ENCODE data around the gene DCANP1. TPM values are rescaled to one million over a fixed set of nuclear protein-coding genes. Genes with fewer than 3 reads are reported as not detected.

The DCANP1 gene
- total and polyA plus RNA-seq, 2 experiments from 2014 or later = not detected

DNA sequence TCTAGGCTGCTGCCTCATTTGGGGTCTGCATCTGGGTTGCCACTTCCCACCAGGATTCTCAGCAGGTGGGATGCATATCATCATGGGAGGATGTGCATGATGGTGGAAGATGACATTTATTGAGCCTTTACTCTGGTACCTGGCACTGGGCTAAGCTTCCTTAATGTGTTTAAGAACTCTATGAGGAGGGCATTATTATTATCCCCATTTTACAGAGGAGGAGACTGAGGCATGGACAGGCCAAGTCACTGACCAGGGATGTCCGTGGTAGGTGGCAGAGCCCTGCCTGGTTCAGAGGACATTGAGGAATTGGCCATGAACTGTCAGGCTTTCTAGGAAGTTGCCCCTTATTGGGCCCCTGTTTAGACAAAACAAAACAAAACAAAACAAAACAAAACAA lies 36.1 kb upstream of the DCANP1 start:
- H3K27me3 ChIP-seq = peaks cover 94% of the 10 kb centered on the region
- H3K36me3 ChIP-seq = no peaks in the 10 kb centered on the region
- no peaks in the 10 kb centered on the region for H3K4me1 ChIP-seq (ENCODE audit: low read depth)
- no peak for DNase-seq (ENCODE audit: low read depth in 1 of 2, low spot score in 1 of 2)
- TF ChIP-seq, protein P1, sequence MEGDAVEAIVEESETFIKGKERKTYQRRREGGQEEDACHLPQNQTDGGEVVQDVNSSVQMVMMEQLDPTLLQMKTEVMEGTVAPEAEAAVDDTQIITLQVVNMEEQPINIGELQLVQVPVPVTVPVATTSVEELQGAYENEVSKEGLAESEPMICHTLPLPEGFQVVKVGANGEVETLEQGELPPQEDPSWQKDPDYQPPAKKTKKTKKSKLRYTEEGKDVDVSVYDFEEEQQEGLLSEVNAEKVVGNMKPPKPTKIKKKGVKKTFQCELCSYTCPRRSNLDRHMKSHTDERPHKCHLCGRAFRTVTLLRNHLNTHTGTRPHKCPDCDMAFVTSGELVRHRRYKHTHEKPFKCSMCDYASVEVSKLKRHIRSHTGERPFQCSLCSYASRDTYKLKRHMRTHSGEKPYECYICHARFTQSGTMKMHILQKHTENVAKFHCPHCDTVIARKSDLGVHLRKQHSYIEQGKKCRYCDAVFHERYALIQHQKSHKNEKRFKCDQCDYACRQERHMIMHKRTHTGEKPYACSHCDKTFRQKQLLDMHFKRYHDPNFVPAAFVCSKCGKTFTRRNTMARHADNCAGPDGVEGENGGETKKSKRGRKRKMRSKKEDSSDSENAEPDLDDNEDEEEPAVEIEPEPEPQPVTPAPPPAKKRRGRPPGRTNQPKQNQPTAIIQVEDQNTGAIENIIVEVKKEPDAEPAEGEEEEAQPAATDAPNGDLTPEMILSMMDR (IDR thresholded peaks at IDR 0.05; ENCODE audit: low read depth, low read length) = no peak
- H3K9me3 ChIP-seq (ENCODE audit: low read depth) = no peaks in the 10 kb centered on the region
- no peak overlapping the region for H3K27ac ChIP-seq
- no peak overlapping the region for H3K4me3 ChIP-seq

DNA sequence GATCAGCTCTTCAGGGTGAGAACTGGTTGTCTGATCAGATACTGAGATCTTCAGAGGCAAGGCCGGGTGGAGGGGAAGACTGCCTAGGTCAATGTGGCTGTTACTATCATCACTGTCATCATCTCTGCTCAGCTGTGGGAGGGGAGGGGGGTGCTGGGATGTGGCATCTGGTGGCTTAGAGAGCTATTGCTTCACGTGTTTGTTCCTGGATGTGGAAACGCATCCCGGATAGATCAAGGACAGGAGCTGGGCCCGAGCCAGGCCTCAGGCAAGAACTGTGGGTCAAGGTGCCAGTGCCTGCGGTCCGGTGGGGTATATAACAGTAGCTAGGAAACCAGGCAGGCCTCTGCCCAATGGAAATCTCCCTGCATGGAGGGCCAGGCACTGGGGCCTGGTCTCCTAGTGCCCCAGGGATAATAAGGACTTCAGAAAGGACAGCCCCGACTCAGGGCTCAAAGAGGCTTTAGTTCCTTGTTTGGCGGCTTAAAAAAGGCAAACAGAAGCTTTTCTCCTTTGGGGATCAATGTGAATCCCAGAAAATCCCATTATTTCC lies 35.3 kb upstream of the DCANP1 start:
- H3K27ac ChIP-seq = no peak overlapping the region
- no peak for DNase-seq (ENCODE audit: low read depth in 1 of 2, low spot score in 1 of 2)
- TF ChIP-seq, protein P1 (IDR thresholded peaks at IDR 0.05; ENCODE audit: low read depth, low read length) = no peak
- peaks cover 7% of the 10 kb centered on the region for H3K4me1 ChIP-seq (ENCODE audit: low read depth)
- no peaks in the 10 kb centered on the region for H3K9me3 ChIP-seq (ENCODE audit: low read depth)
- H3K27me3 ChIP-seq = peaks cover 94% of the 10 kb centered on the region
- H3K36me3 ChIP-seq = no peaks in the 10 kb centered on the region
- H3K4me3 ChIP-seq = no peak overlapping the region

DNA sequence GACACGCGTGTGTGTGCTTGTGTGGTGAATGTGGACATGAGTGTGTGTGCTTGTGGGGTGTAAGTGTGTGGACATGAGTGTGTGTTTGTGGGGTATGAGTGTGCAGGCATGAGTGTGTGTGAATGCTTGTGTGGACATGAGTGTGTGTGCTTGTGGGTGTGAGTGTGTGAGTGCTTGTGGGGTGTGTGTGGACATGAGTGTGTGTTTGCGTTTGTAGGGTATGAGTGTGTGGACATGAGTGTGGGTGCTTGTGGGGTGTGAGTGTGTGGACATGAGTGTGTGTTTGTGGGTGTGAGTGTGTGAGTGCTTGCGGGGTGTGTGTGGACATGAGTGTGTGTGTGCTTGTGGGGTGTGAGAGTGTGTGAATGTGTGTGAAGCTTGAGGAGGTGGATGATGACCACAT lies 34.8 kb upstream of the DCANP1 start:
- DNase-seq (ENCODE audit: low read depth in 1 of 2, low spot score in 1 of 2) = no peak
- H3K9me3 ChIP-seq (ENCODE audit: low read depth) = no peaks in the 10 kb centered on the region
- no peak overlapping the region for H3K27ac ChIP-seq
- H3K4me1 ChIP-seq (ENCODE audit: low read depth) = peaks cover 12% of the 10 kb centered on the region
- TF ChIP-seq, protein P1 (IDR thresholded peaks at IDR 0.05; ENCODE audit: low read depth, low read length) = no peak
- no peaks in the 10 kb centered on the region for H3K36me3 ChIP-seq
- H3K27me3 ChIP-seq = peaks cover 94% of the 10 kb centered on the region
- H3K4me3 ChIP-seq = no peak overlapping the region

DNA sequence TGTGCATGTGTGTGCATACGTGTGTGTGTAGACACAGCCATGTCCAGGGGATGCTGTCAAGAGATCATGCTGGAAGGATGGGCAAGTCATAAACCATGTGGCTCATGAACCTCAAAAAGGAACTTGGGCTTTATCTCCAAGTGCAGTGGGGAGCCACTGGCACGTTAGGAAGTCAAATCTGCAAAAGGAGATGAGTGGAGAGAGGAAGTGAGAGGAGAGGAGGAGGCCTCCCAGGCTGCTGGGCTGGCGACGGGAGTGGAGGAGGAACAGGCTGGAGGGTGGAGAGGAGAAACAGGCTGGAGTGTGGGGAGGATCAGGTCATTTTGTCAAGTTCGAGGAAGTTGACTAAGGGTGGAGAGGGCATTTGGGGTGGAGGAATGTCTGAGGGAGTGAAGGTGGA lies 34.2 kb upstream of the DCANP1 start:
- DNase-seq (ENCODE audit: low read depth in 1 of 2, low spot score in 1 of 2) = no peak
- Histone ChIP-seq H3K27me3 (peaks cover 94% of the 10 kb centered on the region), H3K9me3 (ENCODE audit: low read depth) (no peaks in the 10 kb centered on the region), H3K4me3 (no peak overlapping the region), H3K27ac (no peak overlapping the region), H3K4me1 (ENCODE audit: low read depth) (peaks cover 16% of the 10 kb centered on the region), H3K36me3 (no peaks in the 10 kb centered on the region)
- TF ChIP-seq, protein P1 (IDR thresholded peaks at IDR 0.05; ENCODE audit: low read depth, low read length) = no peak

DNA sequence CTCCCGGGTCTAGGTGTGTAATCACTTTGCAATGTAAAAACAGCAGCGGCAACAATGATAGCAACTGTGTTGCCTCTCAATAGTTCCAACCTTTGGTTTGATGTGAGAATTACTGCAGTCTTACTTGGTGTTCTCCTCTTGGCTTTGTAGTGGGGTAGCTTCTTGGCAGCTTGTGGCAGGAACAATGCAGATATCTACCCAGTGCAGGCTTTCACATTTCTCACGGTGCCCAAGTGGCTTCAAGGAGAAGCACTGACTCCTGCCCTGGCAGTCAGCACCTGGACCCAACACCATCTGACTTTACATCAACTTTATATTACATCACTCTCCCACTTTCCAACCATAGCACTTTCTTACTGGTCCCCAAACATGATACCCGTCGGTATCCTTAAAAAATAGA lies 33.4 kb upstream of the DCANP1 start:
- H3K36me3 ChIP-seq = no peaks in the 10 kb centered on the region
- no peak overlapping the region for H3K4me3 ChIP-seq
- no peak for DNase-seq (ENCODE audit: low read depth in 1 of 2, low spot score in 1 of 2)
- TF ChIP-seq, protein P1 (IDR thresholded peaks at IDR 0.05; ENCODE audit: low read depth, low read length) = no peak
- H3K4me1 ChIP-seq (ENCODE audit: low read depth) = peaks cover 16% of the 10 kb centered on the region
- no peaks in the 10 kb centered on the region for H3K9me3 ChIP-seq (ENCODE audit: low read depth)
- H3K27me3 ChIP-seq = peaks cover 93% of the 10 kb centered on the region
- H3K27ac ChIP-seq = no peak overlapping the region

Measured in cardiac muscle cell (in vitro differentiated cells and primary cell).